Measurements from ENCODE around the gene SCCPDH.
"Not testable (repeated sequence)": the region's sequence is repeated elsewhere in the genome, so short reads cannot be mapped to it uniquely, and the experiment has no call there.

Gene SCCPDH

DNA sequence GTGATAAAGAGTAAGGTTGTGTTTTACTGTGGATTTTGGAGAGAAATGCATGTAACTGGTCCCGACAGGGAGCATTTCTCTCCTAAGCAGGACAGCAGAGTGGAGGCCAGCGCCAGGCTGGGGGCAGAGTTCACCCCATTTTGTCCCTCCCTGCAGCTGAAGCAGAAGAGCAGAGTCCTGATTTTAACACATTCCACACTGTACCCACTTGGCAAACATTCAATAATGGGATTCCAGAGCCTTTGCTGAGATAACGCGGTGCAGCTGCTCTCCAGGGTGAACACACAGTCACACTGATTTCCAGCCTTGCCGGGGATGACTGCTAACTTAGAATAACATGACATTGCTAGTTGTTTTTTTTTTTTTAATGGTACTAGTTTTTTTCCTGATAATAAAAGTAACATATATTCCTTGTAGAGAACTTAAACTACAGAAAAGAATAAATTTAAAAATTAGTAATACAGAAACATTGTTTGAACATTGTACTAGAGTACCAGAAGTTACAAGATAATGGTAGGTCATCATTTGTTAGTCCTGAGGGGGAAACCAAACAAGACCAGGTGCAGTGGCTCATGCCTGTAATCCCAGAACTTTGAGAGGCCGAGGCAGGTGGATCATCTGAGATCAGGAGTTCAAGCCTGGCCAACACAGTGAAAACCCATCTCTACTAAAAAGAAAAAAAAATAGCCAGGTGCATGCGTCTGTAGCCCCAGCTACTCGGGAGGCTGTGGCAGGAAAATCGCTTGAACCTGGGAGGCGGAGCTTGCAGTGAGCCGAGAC is 77.2 kb downstream of the SCCPDH start:
- no peak for DNase-seq

DNA sequence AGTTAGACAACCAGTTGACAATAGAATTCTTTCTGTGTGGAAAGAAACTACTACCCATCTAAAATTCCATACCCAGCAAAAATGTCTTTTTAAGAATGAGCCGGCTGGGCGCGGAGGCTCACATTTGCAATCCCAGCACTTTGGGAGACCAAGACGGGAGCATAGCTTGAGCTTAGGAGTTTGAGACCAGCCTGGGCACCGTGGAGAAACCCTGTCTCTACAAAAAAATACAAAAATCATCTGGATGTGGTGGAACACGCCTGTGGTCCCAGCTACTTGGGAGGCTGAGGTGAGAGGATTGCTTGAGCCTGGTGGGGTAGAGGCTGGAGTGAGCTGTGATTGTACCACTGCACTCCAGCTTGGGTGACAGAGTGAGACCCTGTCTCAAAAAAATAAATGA is 79.2 kb downstream of the SCCPDH start:
- no peak for DNase-seq

DNA sequence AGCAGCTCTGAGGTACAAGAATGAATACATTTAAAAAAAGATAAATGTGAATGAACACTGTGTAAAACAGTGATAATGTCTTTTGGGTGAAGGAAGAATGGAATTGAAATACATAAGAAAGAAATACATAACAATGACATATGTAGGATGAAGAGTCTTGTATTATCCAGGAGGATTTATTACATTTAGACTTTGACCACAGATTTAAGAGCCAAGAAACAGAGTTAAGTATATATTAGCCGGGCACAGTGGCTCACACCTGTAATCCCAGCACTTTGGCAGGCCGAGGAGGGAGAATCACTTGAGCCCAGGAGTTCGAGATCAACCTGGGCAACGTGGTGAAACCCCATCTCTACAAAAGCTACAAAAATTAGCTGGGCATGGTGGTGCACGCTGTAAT is 79.7 kb downstream of the SCCPDH start:
- no peak for DNase-seq

DNA sequence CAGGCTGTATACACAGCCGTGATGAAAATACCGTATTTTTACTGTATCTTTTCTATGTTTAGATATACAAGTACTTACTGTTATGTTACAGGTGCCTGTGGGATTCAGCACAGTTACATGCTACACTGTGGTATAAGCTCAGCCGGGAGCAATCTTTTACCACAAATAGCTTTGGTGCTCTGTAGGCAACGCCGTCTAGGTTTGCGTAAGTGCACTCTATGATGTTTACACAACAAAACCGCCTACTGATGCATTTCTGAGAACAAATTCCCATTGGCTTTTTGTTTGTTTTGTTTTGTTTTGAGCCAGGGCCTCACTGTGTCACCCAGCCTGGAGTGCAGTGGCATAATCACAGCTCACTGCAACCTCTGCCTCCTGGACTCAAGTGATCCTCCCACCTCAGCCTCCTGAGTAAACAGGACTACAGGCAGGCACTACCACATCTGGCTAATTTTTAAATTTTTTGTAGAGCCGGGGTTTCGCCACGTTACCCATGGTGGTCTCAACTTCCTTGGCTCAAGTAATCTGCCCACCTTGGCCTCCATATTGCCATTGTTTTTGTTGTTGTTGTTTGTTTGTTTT is 81.0 kb downstream of the SCCPDH start:
- DNase-seq, result no peak

DNA sequence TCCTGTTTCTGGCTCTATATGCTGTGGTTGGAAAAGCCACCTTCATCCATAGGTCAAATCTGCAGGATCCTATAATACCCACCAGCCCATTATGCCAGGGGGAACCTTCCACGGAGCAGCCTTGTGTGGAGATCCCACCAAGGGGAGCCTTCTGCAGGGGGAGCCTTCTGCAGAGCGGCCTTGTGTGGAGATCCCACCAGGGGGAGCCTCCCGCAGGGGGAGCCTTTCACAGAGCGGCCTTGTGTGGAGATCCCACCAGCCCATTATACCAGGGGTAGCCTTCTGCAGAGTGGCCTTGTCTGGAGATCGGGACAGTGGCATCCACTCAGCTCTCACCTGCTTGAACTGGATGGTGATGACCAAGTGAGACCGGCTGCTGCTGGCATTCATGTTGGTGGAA is 85.3 kb downstream of the SCCPDH start:
- DNase-seq, result no peak

DNA sequence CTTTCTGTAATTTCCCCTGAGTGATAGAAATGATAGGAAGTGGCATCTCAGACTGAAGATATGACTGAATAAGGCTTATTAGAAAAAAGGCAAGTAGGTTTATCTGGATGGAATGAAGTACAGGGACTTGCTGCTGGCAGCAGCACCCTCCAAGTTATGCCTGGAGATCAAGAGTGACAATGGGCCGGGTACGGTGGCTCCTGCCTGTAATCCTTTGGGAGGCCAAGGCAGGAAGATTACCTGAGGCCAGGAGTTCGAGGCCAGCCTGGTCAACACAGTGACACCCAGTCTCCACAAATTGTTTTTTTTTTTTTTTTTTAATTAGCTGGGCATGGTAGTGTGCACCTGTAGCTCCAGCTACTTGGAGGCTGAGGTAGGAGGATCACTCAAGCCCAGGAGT is 87.8 kb downstream of the SCCPDH start:
- DNase-seq, result no peak

DNA sequence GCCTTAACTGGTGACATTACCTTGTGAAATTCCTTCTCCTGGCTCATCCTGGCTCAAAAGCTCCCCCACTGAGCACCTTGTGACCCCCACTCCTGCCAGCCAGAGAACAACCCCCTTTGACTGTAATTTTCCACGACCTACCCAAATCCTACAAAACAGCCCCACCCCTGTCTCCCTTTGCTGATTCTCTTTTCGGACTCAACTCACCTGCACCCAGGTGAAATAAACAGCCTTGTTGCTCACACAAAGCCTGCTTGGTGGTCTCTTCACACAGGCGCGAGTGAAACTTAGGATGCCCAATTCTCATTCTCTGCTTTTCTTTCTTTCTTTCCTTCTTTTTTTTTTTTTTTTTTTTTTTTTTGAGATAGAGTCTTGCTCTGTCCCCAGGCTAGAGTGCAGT is 89.1 kb downstream of the SCCPDH start:
- DNase-seq, result not testable (repeated sequence)

DNA sequence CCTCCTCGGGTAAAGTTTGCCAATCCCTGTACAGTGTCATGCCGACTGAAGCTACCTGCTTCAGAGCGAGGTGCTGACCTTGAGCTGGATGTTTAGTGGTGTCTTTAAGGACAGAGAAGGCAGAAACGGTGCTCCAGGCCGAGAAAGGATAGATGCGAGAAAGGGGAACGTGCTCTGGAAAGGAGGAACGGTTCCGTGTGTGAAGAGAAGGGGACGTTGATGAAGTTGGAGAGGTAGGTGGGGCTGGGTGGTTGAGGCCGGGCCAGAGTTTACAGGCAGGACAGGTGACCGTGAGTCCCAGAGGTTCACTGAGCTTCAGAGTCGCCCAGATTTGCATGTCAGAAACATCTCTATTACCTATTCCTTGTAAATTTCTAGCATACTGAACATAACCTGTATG is 90.7 kb downstream of the SCCPDH start:
- no peak for DNase-seq

DNA sequence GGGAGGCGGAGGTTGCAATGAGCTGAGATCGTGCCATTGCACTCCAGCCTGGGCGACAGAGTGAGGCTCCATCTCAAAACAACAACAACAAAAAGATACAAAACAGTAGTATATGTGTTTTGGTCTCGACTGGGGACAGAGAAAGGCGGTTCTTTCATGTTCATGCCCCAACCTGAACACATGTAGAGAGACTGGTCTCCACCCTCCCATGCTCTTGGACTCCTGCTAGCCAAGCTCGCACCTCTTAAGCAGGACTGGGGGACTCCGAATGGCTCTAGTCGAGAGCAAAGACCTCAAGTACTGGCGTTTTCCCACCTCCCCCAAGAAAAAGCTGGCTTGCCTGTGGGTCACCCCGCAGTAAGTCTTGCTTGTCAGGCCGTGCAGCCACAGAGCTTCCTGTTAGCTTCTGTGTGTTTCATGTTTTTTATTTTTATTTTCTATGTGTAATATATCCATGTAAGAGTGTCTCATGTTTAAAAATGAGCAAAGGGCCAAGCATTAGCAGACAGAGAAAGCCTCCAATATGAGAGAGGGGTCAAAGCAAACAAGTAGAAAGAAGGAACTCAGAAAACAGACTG is 91.6 kb downstream of the SCCPDH start:
- no peak for DNase-seq
